NCI-H146 (cell line): ENCODE results near the gene YIF1A.
A peak's percentile ranks its signal among the peaks of the same experiment; 100 is the strongest.
"Not testable (repeated sequence)": the region's sequence is repeated elsewhere in the genome, so short reads cannot be mapped to it uniquely, and the experiment has no call there.

Experiments used
- DNase-seq: peaks from one replicate; lab custom pipeline; 2025; lab: John Stamatoyannopoulos, UW

Gene YIF1A

GRCh38 chr11:66326261-66327111, 37.5 kb upstream of the YIF1A start:
- DNase-seq = no peak

GRCh38 chr11:66325263-66325671, 36.3 kb upstream of the YIF1A start:
- DNase-seq = no peak

GRCh38 chr11:66324664-66325063, 35.7 kb upstream of the YIF1A start:
- no peak for DNase-seq

GRCh38 chr11:66323684-66324083, 34.7 kb upstream of the YIF1A start:
- no peak for DNase-seq

GRCh38 chr11:66322732-66323427, 33.9 kb upstream of the YIF1A start:
- DNase-seq = no peak

- DNase-seq = no peak
These were observed 32.7 kb upstream of the YIF1A start for GRCh38 chr11:66321606-66322005.

- DNase-seq = not testable (repeated sequence)
These were observed 31.8 kb upstream of the YIF1A start for GRCh38 chr11:66320748-66321147.

- not testable (repeated sequence) for DNase-seq
These were observed 31.3 kb upstream of the YIF1A start for GRCh38 chr11:66320289-66320688.

GRCh38 chr11:66318600-66318970, 29.6 kb upstream of the YIF1A start:
- no peak for DNase-seq

GRCh38 chr11:66317723-66318599, 29.0 kb upstream of the YIF1A start:
- DNase-seq = no peak

- no peak for DNase-seq
These were observed 28.4 kb upstream of the YIF1A start for GRCh38 chr11:66317322-66317722.

GRCh38 chr11:66316849-66317251, 27.9 kb upstream of the YIF1A start, which contains the start of gene CD248:
CD248 (minus strand) TSS chr11:66317044; CDS start chr11:66317027, 17 bp downstream.
- peak; percentile 38 for DNase-seq

- DNase-seq = peak; percentile 29
These were observed 27.2 kb upstream of the YIF1A start for GRCh38 chr11:66315921-66316811.

GRCh38 chr11:66315498-66315885, 26.5 kb upstream of the YIF1A start:
- DNase-seq = no peak

- DNase-seq = no peak
These were observed 25.9 kb upstream of the YIF1A start for GRCh38 chr11:66314561-66315497.

- no peak for DNase-seq
These were observed 25.2 kb upstream of the YIF1A start for GRCh38 chr11:66314186-66314501.

GRCh38 chr11:66313321-66314185, 24.6 kb upstream of the YIF1A start:
- DNase-seq = no peak

- peak; percentile 95 for DNase-seq
These were observed 23.8 kb upstream of the YIF1A start for GRCh38 chr11:66312549-66313320.
